RPMI8226 (cell line): Measurements from ENCODE around the gene ARL15.

Experiments used
- DNase-seq: peaks from one replicate; pipeline ENCODE4 v3.0.0-alpha.2; 2015

ARL15 gene

DNA sequence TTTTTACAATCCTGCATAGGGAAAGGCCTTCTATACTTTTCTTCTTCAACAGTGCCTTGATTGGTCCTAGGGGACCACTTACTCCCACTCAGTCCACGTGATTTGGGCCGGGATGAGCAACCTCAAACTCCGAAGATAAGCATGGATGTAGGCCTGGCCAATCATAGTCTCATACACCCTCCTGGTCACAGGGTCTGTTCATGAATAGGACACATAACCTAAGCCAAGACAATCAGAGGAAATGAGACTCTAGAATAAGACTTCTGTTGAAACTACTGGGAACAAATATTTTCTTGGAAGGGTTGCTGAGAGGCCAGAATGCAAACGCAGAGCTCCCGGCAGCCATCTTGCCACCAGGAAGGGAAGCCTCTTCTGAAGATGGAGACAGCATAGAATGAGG lies 68.1 kb downstream of the ARL15 start:
- no peak for DNase-seq

GRCh38 chr5:54234304-54234933 lies 76.0 kb downstream of the ARL15 start:
- DNase-seq: peak; percentile 36

- no peak for DNase-seq
Measured at GRCh38 chr5:54230936-54231685, 79.3 kb downstream of the ARL15 start.

DNA sequence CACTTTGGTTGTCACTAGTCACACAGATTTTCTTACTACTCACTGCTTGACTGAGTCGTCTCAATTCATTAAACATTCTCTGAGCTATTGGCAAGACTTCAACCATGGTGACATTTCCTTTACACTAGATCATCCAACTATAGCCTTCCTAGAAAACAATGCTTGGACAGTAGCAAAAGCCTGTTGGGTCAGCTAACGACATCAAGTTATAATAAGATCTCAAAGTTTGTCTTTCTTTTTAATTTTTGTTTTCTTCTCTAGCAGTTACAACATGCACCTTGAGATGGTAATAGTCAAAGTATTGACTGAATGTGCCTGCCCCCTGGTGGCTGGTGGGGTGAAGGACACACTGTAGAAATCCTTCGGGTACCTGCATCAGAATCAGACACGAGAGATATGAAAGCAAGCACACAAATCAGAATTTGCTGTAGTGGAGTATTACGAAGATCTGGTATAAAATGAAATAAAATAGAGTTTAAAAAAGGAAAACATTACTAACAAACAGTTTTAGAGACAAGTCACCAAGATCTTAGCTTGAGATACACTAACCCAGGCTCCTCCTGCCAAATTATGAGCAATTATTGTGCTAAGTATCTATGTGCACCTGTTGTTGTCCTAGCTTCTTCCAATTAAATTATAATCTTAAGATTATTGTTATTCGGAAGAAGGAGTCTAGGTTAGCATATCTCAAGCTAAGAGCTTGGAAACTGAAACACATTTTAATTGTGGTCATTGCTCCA lies 81.2 kb downstream of the ARL15 start:
- DNase-seq: peak; percentile 70

- DNase-seq: no peak
Measured at GRCh38 chr5:54227759-54228158, 82.6 kb downstream of the ARL15 start.

DNA sequence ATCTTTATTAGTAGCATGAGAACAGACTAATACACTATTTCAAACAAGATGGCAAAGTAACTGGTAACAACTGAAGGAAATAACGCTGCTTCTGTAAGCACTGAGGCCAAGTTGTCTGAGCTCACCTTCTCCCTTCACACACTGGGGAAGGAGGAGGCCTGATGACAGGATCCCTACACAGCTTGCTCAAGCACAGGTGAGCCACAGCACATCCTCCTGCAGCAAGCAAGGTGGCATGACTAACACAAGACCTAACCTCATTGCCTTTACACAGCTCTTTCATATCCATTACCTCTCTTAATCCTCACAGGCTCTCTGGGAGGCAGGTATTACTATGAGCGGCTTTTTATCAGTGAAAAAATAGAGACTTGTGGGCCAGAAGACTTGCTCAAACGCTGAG lies 83.3 kb downstream of the ARL15 start:
- no peak for DNase-seq

GRCh38 chr5:54226215-54226614 lies 84.2 kb downstream of the ARL15 start:
- no peak for DNase-seq

DNA sequence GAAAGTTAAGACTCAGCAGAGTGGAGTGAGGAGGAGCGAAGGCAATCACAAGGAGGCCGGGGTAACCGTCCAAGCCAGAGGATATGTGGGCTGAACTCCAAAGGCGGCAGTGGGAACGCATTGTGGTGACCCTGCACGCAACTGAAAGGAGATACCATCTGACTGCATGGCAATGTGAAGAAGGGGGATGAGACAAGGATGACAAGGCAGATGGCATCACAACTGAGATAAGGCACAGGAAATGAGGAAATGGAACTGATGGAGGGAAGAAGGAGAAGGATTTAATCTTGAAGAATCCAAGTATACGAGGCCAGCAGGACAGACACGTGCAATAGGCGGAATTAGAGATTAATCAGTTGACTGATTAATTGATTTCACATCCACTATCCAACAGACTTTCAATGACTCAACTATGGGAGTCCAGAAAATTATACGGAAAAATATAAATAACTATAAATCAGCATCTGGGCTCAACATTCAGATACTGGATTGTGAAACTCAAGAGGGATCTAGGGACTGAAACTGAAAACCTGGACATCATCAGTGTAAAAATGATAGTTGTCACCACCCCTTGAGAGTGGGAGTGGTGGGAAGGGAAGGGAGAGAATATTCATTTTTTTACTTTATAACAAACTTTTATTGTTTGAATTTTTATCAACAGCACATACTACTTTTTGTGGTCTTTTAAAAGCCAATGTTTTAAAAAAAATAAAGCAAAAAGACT lies 86.1 kb downstream of the ARL15 start:
- no peak for DNase-seq

- DNase-seq: no peak
Measured at GRCh38 chr5:54222336-54222735, 88.0 kb downstream of the ARL15 start.

DNA sequence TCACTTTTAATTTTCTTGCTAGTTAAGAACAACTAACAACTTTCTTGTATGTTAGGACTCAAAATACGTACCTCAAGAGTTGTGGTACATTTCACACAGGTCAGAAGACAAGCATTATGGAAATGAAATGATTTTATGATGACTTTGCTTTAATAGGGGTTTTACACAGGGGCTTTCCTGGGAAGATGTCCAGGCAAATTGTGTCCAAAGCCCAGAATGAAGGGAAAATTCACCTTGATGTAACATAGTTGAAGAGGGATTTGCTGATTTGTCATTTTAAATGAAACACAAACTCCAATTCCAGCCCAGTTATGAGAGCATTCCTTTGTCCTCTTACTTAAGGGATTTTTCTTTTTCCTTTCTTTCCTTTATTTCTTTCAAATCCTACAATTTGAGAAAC lies 89.2 kb downstream of the ARL15 start:
- DNase-seq: no peak

GRCh38 chr5:54220230-54221040 lies 89.9 kb downstream of the ARL15 start:
- DNase-seq: no peak

- peak; percentile 53 for DNase-seq
Measured at GRCh38 chr5:54217826-54218503, 92.4 kb downstream of the ARL15 start.

DNA sequence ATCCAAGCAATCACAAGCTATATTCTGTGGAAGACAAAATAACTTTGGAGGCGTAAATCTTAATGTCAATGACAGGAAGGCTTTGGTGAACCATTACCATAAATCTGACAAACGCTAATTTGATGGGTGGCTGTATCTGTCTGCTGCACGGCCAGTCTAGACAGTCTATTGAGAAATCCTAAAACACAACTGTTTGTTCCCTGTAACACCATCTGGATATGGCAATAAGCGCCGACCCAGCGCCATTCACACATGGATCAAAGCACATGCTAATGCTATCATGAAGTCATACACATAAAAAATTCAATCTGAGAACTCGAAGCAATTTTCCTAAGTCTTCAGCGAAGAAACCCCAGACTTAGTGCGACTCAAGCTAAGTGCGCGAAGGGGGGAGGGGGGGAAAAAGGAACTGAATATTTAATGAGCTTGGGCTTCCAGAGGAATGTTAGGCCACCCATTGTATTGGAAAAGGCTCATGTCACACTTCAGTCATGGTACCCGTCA lies 95.1 kb downstream of the ARL15 start:
- DNase-seq: no peak

DNA sequence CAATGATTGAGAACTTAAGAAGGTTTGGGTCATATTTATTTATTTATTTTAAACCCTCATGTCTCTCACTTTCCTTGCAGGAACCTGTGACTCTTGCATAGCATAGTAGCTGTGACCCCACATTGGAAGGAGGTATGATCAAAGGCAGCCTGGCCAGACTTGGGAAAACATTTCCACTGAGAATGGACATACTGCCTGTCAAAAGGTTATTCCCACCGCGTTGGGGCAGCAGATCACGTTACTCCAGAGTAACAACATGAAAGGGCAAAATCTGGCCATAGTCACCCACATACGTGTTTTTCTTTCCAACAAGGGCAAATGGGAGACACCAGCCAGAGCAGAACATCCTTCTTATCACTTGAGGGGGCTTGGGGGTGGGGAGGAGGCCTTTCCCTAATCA lies 95.7 kb downstream of the ARL15 start:
- DNase-seq: no peak

GRCh38 chr5:54212331-54212730 lies 98.0 kb downstream of the ARL15 start:
- DNase-seq: no peak

GRCh38 chr5:54211912-54212311 lies 98.5 kb downstream of the ARL15 start:
- no peak for DNase-seq

DNA sequence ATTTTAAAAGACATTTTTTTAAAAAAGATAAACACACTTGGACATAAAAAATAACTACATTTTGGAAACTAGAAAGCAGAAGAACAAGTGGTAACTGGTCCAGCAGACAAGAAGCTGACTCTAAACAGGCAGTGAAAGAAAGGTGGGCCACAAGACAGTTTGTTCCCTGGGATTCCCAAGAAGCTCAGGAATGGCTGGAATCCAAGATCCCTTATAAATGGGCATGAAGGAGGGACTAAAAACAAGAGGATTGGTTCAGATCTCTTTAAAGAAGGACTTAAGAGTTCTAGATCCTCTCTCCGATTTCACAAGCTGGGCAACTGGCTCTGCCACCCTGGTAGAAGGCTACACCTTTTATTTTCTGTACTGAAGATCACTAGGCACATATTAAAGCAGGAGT lies 102.8 kb downstream of the ARL15 start:
- DNase-seq: no peak

- no peak for DNase-seq
Measured at GRCh38 chr5:54206580-54207229, 103.7 kb downstream of the ARL15 start.

DNA sequence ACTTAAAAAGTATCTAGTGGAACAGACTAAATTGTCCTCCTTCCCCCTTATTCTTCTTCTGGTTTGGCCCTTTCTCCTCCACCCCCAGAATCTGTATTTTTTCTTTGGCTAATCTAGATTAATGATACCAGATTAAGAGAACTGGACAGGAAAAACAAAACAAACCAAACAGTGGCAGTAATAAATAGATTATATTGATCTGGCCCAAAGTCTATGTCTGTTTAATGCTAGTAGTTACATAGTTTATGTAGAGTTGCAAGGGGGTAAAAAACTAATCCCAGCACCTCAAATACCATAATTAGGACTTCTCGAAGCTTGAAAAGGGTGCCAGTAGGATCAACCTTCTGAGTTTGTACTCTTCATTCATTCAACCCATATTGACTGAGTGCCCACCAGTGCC lies 104.5 kb downstream of the ARL15 start:
- no peak for DNase-seq

- no peak for DNase-seq
Measured at GRCh38 chr5:54205453-54205852, 104.9 kb downstream of the ARL15 start.

DNA sequence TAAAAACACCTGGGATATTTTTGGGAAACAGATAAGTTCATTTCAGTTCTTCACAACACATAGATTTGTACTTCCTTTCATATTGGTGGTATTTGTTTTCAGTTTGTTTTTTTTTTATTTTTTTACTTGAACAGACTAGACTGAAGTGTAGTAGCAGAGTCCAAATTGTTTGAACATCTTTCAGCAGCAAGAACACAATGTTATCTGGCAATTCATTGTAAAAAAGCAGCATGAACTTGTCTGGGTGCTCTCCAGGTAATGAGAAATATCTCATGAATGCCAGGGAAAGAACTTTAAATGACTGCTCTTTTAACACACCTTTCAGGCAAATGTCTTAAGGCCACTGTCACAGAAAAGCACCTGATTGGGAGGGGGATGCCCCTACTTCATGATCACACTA lies 113.4 kb downstream of the ARL15 start:
- DNase-seq: no peak
